KG1 (cell line): Measurements from ENCODE around the gene SMYD2.

Experiments
- DNase-seq: peaks from one replicate; lab custom pipeline; 2025; lab: John Stamatoyannopoulos, UW

The SMYD2 gene

DNA sequence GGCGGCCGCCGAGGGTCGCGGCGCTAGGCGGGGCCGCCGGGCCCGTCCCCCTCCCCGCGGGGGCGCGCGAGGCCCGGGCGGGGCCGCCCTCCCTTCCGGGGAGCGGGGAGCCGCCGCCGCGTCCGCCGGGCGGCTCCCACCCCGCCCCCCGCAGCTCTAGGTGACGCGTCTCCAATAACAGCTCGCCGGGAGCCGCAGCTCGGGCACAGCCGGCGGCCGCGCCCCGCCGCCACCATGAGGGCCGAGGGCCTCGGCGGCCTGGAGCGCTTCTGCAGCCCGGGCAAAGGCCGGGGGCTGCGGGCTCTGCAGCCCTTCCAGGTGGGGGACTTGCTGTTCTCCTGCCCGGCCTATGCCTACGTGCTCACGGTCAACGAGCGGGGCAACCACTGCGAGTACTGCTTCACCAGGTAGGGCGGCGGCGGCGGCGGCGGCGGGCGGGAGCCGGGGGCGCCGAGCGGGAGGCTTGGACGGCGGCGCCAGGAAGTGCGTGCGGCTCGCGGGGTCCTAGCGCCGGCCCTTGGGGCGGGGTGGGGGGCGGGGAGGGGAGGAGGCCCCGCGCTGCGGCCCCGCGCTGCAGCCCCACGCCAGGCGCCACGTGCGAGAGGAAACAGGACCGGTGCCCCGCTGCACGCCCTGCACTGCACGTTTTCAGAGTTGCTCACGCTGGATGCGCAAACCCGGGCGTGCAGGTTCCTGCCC lies at the start of gene SMYD2:
SMYD2 (plus strand) TSS at position 139 of the 699 bp plus-strand sequence; CDS start at position 235, 96 bp downstream.
- DNase-seq = no peak

DNA sequence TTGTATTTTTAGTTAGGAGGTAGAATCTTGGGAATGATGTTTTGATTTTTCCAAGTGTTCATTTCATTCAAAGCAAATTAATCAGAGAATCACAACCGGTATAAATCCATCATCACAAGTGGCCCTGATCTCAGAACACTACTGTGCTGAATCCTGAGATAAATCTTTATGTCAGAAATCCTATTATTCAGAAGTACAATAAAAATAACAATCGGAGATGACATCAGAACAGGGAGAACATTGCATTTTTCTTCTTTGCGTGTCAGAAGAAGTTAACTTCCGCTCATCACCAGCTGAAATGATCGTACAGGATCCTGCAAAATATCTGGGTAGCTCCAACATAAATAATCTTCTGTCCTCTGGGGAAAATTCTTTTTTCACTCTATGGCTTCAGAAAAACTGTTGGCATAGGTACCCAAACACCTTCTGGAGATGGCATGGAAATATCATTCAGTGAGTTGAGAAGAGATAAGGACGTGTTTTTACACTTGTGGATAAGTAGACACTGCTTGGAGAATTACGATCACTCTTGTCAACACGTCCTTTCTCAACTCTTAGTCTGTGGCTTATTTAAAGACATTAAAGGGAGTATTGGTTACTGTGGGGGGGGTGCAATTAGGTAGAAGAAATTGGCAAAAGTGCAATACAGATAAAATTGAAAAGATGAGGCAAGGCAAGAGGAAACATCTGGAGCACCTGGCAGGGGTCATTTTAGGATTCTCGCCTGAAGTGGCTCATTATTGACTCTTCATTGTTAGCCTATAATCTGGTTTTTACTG lies 46.9 kb upstream of the SMYD2 start:
- DNase-seq = no peak

DNA sequence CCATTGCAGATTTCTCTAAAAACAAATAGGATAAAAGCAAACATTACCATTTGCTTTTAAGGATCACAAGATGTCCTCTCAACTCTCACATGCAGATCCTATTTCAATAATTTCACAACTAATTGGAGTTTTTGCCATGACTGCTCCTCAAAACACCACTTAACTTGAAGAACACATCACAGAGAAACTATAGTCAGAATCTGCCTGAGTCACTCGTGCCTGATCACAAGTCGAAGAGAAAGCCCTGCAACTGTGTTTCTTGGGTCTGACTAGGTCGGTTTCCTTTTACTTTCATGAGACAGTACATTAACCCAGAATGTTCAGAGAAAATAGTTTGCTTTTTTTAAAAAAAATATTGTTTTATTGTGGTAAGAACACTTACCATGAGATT lies 46.3 kb upstream of the SMYD2 start:
- no peak for DNase-seq

GRCh38 chr1:214236477-214236876 lies 44.5 kb upstream of the SMYD2 start:
- DNase-seq = no peak

DNA sequence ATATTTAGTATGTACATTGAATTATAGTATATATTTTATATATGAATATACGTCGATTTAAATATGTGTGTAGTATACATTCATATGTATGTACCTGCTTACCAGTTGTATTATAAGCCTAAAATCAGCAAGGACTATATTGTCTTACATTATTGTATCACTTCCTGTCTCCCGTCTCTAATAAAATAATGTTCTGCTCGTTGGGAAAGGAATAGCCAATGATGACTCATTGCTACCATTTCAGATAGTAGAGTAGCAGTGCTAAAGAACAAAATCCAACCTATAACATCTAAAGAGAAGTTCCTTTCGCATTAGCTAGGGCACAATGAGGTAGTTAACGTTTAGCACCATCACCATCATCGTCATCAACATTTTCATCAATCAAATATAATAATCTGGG lies 39.9 kb upstream of the SMYD2 start:
- DNase-seq = no peak

GRCh38 chr1:214244252-214244651 lies 36.7 kb upstream of the SMYD2 start:
- DNase-seq = no peak

DNA sequence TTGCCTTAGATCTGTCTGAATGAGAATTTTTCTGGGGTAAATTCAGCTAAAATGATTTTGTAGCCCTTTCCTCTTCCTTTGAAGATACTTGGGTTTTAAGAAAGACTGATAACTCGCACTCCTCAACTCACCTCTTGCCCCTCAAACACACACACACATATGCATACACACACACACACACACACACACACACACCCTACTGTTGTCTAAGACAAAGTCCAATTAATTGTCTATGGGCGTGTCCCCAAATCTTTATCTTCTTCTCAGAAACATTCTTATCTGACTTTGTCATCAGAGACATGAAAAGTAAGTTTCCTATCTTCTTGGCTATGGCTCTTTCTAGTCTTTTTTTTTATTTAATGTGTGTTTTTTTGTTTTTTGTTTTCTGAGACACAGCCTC lies 36.1 kb upstream of the SMYD2 start:
- DNase-seq = no peak

- DNase-seq = no peak
Observed at GRCh38 chr1:214247501-214248041, 33.4 kb upstream of the SMYD2 start.

- no peak for DNase-seq
Observed at GRCh38 chr1:214248311-214249085, 32.5 kb upstream of the SMYD2 start.

DNA sequence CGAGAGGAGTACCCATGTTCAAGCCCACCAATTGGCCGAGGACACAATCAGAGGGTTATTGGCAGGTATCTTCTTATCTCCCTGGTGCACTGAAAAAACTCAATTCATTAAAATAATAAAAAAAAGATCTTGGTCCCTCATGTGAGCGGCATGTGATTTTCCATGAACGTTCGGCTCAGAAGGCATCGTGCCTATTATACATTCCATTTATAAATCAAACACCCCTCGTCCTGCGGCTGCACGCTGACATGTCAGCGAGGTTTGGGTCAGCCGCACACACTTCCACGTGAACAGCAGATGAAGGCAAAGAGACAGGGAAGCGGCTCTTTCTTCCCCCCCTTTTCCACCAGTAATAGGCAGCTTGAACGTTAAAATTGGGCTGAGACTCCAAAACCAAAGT lies 31.3 kb upstream of the SMYD2 start:
- DNase-seq = no peak

DNA sequence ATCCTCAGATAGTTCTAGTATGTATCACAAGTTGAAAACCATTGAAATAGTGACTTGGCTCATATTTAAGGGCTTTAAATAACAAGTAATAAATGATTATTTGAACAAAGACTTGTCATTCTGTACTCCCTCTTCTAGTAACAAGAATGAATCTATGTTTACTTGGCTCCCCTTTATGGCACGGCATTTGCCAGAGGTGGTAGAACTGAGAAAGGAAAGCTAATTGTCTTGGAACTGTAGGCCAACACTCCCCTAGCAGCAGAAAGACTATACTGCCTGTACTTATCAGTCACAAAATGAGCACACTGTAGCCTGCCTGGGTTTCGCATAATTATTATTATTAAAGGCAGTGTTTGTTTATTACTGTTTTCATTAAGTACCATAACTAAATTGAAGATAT lies 29.6 kb upstream of the SMYD2 start:
- DNase-seq = no peak

GRCh38 chr1:214255509-214255908 lies 25.4 kb upstream of the SMYD2 start:
- no peak for DNase-seq

DNA sequence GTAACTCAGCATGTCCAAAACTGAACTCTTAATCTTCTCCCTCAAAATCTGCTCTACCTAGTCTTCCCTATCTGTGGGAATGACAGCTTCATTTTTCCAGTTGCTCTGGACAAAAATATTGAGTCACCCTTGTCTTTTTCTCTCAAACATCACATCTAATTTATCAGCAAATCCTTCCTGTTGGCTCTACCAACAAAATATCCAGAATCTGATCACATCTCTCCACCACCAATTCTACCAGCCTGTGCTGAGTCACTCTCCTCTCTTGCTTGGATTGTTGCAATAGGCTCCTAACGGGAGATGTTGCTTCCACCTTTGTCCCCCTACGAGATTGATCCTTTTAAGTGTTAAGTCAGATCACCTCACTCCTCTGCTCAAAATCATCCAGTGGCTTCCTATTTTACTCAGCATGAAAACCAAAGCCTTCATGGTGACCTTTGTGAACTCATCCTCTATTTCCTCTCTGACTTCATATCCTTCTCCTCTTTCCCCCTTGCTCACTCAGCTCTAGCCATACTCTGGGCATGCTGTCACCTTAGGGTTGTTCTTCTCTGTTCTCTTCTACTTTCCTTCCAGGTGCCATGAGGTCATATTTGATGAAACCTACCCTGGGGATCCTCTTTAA lies 21.5 kb upstream of the SMYD2 start:
- no peak for DNase-seq

GRCh38 chr1:214260561-214261205 lies 20.3 kb upstream of the SMYD2 start:
- no peak for DNase-seq

DNA sequence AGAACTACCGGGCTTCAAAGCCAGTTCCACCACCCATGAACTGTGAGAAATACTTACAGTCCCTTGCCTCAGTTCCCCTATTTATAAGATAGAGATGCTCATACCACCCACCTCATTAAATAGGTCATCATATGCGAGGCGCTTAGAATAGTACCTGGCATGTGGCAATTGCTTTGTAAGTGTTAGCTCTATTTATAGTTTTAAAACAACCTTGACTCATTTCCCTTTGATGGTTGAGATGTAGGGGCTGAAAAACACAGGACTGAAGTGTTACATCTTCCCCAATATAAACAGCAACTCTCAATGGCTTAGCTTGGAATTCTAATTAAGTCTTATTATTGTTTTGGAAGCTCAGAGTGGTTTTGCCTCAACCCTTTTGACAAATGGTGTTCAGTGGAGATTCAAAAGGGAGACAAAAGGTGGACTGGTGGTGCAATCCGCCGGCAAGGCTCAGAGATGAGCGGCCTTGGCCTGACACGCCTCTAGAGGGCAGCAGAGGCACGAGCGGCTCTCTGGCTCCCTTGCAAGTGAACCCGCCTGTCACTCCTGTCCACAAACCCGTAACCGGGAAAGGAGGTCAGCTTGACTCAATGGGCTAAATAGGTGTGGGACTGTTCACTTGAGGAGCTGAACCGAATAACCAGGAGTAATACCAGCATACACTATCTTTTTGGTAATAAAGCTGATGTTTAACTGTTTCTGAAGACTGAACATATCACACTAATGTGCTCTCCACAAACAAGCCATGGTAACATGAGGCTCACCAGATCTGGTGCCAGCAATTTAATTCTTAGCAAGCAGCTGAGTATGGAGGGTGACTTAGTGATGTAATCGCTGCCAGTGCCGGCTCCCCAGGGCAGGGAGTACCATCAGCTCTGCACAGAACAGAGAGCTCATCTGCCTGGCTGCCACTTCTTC lies 19.5 kb upstream of the SMYD2 start:
- peak; percentile 10 for DNase-seq

DNA sequence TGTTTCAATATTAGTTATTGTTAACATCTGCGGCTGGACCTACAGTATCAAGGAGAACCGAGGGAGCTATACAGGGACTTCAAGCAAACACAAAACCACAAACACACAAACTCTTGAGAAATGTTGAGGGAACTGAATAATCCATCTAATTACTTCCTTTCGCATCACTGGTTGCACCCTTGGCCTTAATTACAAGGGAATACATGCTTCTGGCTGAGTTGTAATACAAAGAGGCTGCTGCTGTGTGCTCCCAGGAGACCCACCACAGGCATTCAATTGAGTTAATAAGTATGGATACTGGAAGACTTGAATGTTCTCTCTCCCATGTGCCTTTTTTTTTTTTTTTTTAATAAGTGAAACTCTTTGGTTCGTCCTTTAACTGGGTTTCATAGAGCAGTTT lies 16.8 kb upstream of the SMYD2 start:
- no peak for DNase-seq

GRCh38 chr1:214264976-214265375 lies 16.0 kb upstream of the SMYD2 start:
- DNase-seq = no peak

DNA sequence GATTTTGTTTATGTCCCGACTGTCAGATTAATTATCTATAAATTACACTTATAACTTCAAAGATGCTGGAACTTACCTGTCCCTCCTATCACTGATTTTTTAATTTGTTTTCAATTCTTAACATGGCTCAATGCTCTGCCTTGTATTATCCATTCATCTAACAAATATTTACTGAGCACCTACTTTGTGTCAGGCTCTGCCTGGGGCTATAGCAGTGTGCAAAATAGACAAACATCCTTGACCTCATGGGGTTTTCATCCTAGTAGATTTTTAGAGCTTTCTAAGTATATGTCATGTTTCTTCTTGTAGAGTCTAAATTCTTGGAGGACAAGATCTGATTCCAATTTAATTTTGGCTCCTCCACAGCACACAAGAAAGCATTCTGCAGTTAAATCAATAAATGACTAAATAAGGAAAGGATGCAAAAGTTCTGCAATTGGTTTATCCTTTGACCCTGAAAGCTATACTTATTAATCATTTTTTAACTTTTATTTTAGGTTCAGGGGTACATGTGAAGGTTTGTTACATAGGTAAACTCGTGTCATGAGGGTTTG lies 10.8 kb upstream of the SMYD2 start:
- no peak for DNase-seq

GRCh38 chr1:214271174-214271858 lies 9.6 kb upstream of the SMYD2 start:
- DNase-seq = no peak
